ENCODE data around the gene TOP3A. TPM values are rescaled to one million over a fixed set of nuclear protein-coding genes. Genes with fewer than 3 reads are reported as not detected.

TOP3A gene
- total and polyA plus RNA-seq, 2 of the 13 experiments (the other 11 are each of a cell fraction or from before 2014, with no cell fraction given) = 16.9 to 36.8 TPM

DNA sequence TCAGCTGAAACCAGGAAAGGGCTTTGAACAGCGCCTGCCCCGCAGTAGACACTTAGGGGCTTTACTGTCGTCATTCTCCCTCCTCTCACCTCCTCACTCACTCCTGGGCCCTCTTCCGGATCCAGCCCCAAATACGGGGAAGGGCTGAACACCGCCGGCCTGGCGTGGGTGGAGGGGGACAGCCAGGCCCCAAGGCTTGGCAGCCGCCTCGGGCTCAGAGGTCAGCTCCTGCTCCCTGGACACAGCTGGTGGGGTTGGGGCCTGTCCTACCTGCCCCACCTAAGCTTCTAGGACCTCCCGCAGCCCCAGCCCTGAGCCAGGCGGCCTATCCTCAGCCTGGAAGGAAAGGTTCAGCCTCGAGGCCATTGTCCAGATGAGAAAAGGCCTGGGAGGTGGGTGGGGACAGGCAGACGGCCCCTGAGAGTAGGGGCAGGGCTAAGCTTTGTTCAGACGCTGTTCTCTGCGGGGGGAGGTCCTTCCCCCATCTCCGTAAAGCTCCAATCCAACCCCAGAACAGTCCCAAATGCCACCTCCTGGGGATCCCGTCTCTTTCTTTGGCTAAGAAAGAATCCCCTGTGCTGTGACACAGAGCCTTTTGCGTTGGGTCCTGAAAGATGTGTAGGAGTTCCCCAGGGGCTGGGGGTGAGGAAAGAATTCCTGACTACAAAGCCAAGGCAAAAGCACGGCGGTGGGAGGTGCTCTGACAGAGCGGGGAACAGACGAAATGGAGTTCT lies 90.2 kb downstream of the TOP3A start (continued):
- TF ChIP-seq SNRNP70 (IDR thresholded peaks at IDR 0.05; ENCODE audit: low read depth, low read length) = no peak
- TF ChIP-seq ZNF660 (CRISPR knock-in tag; IDR thresholded peaks at IDR 0.05; ENCODE audit: borderline replicate concordance, low read depth) = no peak
- TF ChIP-seq RELA (CRISPR knock-in tag; IDR thresholded peaks at IDR 0.05) = no peak
- 0 out of 2 replicates have a peak, but pooled peaks have one; percentile 15 for TF ChIP-seq PPARG (CRISPR knock-in tag; conservative IDR thresholded peaks at IDR 0.05)
- TF ChIP-seq, protein P1, sequence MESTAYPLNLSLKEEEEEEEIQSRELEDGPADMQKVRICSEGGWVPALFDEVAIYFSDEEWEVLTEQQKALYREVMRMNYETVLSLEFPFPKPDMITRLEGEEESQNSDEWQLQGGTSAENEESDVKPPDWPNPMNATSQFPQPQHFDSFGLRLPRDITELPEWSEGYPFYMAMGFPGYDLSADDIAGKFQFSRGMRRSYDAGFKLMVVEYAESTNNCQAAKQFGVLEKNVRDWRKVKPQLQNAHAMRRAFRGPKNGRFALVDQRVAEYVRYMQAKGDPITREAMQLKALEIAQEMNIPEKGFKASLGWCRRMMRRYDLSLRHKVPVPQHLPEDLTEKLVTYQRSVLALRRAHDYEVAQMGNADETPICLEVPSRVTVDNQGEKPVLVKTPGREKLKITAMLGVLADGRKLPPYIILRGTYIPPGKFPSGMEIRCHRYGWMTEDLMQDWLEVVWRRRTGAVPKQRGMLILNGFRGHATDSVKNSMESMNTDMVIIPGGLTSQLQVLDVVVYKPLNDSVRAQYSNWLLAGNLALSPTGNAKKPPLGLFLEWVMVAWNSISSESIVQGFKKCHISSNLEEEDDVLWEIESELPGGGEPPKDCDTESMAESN (CRISPR knock-in tag; conservative IDR thresholded peaks at IDR 0.05) = peak; percentile 61; the same call in 1 of the 2 replicates
- TF ChIP-seq, protein P2, sequence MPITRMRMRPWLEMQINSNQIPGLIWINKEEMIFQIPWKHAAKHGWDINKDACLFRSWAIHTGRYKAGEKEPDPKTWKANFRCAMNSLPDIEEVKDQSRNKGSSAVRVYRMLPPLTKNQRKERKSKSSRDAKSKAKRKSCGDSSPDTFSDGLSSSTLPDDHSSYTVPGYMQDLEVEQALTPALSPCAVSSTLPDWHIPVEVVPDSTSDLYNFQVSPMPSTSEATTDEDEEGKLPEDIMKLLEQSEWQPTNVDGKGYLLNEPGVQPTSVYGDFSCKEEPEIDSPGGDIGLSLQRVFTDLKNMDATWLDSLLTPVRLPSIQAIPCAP (CRISPR knock-in tag; IDR thresholded peaks at IDR 0.05; ENCODE audit: low read depth) = no peak
- TF ChIP-seq NRL (CRISPR knock-in tag; IDR thresholded peaks at IDR 0.05; ENCODE audit: borderline replicate concordance) = peak; percentile 87
- TF ChIP-seq, protein P3, sequence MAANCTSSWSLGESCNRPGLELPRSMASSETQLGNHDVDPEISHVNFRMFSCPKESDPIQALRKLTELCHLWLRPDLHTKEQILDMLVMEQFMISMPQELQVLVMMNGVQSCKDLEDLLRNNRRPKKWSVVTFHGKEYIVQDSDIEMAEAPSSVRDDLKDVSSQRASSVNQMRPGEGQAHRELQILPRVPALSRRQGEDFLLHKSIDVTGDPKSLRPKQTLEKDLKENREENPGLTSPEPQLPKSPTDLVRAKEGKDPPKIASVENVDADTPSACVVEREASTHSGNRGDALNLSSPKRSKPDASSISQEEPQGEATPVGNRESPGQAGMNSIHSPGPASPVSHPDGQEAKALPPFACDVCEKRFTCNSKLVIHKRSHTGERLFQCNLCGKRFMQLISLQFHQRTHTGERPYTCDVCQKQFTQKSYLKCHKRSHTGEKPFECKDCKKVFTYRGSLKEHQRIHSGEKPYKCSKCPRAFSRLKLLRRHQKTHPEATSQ (CRISPR knock-in tag; IDR thresholded peaks at IDR 0.05; ENCODE audit: borderline replicate concordance) = no peak
- peak; percentile 41; the same call in 1 of the 2 replicates for TF ChIP-seq NFKB2 (CRISPR knock-in tag; IDR thresholded peaks at IDR 0.05; ENCODE audit: borderline replicate concordance)
- TF ChIP-seq, protein P4, sequence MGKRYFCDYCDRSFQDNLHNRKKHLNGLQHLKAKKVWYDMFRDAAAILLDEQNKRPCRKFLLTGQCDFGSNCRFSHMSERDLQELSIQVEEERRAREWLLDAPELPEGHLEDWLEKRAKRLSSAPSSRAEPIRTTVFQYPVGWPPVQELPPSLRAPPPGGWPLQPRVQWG (CRISPR knock-in tag; IDR thresholded peaks at IDR 0.05; ENCODE audit: borderline replicate concordance, low read depth) = no peak
- TF ChIP-seq, protein P5, sequence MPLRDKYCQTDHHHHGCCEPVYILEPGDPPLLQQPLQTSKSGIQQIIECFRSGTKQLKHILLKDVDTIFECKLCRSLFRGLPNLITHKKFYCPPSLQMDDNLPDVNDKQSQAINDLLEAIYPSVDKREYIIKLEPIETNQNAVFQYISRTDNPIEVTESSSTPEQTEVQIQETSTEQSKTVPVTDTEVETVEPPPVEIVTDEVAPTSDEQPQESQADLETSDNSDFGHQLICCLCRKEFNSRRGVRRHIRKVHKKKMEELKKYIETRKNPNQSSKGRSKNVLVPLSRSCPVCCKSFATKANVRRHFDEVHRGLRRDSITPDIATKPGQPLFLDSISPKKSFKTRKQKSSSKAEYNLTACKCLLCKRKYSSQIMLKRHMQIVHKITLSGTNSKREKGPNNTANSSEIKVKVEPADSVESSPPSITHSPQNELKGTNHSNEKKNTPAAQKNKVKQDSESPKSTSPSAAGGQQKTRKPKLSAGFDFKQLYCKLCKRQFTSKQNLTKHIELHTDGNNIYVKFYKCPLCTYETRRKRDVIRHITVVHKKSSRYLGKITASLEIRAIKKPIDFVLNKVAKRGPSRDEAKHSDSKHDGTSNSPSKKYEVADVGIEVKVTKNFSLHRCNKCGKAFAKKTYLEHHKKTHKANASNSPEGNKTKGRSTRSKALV (CRISPR knock-in tag; IDR thresholded peaks at IDR 0.05) = 0 out of 2 replicates have a peak, but pooled peaks have one; percentile 66
- TF ChIP-seq, protein P6, sequence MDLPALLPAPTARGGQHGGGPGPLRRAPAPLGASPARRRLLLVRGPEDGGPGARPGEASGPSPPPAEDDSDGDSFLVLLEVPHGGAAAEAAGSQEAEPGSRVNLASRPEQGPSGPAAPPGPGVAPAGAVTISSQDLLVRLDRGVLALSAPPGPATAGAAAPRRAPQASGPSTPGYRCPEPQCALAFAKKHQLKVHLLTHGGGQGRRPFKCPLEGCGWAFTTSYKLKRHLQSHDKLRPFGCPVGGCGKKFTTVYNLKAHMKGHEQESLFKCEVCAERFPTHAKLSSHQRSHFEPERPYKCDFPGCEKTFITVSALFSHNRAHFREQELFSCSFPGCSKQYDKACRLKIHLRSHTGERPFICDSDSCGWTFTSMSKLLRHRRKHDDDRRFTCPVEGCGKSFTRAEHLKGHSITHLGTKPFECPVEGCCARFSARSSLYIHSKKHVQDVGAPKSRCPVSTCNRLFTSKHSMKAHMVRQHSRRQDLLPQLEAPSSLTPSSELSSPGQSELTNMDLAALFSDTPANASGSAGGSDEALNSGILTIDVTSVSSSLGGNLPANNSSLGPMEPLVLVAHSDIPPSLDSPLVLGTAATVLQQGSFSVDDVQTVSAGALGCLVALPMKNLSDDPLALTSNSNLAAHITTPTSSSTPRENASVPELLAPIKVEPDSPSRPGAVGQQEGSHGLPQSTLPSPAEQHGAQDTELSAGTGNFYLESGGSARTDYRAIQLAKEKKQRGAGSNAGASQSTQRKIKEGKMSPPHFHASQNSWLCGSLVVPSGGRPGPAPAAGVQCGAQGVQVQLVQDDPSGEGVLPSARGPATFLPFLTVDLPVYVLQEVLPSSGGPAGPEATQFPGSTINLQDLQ (CRISPR knock-in tag; IDR thresholded peaks at IDR 0.05) = peak; percentile 16; the same call in 1 of the 2 replicates
- TF ChIP-seq ZNF343 (CRISPR knock-in tag; IDR thresholded peaks at IDR 0.05) = no peak
- peak; percentile 12; the same call in 1 of the 2 replicates for TF ChIP-seq MEIS2 (CRISPR knock-in tag; IDR thresholded peaks at IDR 0.05)
- TF ChIP-seq, protein P7, sequence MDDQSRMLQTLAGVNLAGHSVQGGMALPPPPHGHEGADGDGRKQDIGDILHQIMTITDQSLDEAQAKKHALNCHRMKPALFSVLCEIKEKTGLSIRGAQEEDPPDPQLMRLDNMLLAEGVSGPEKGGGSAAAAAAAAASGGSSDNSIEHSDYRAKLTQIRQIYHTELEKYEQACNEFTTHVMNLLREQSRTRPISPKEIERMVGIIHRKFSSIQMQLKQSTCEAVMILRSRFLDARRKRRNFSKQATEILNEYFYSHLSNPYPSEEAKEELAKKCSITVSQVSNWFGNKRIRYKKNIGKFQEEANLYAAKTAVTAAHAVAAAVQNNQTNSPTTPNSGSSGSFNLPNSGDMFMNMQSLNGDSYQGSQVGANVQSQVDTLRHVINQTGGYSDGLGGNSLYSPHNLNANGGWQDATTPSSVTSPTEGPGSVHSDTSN (CRISPR knock-in tag; IDR thresholded peaks at IDR 0.05; ENCODE audit: borderline replicate concordance) = no peak
- TF ChIP-seq FOXJ3 (CRISPR knock-in tag; IDR thresholded peaks at IDR 0.05; ENCODE audit: borderline replicate concordance) = peak; percentile 29; the same call in 1 of the 2 replicates
- TF ChIP-seq ZNF501 (CRISPR knock-in tag; IDR thresholded peaks at IDR 0.05) = 0 out of 2 replicates have a peak, but pooled peaks have one; percentile 34

All from HepG2 (cell line).